Measurements from ENCODE around the gene UBE2L3. TPM values are rescaled to one million over a fixed set of nuclear protein-coding genes. Genes with fewer than 3 reads are reported as not detected.
"Not testable (repeated sequence)": the region's sequence is repeated elsewhere in the genome, so short reads cannot be mapped to it uniquely, and the experiment has no call there.

UBE2L3 gene
- total RNA-seq, 2 donors from 2014 or later: 56.8 to 78.7 TPM

DNA sequence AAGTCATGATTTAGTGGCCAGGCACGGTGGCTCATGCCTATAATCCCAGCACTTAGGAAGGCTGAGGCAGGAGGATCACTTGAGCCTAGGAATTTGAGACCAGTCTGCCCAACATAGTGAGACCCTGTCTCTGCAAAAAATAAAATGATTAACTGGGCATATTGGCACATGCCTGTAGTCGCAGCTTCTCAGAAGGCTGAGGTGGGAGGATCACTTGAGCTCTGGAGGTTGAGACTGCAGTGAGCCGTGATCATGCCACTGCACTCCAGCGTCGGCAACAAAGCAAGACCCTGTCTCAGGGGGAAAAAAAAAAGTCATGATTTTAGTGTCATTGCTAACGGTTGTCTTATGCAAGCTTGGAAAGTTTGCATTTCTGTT, 11.9 kb downstream of the UBE2L3 start:
- TF ChIP-seq, protein P1, sequence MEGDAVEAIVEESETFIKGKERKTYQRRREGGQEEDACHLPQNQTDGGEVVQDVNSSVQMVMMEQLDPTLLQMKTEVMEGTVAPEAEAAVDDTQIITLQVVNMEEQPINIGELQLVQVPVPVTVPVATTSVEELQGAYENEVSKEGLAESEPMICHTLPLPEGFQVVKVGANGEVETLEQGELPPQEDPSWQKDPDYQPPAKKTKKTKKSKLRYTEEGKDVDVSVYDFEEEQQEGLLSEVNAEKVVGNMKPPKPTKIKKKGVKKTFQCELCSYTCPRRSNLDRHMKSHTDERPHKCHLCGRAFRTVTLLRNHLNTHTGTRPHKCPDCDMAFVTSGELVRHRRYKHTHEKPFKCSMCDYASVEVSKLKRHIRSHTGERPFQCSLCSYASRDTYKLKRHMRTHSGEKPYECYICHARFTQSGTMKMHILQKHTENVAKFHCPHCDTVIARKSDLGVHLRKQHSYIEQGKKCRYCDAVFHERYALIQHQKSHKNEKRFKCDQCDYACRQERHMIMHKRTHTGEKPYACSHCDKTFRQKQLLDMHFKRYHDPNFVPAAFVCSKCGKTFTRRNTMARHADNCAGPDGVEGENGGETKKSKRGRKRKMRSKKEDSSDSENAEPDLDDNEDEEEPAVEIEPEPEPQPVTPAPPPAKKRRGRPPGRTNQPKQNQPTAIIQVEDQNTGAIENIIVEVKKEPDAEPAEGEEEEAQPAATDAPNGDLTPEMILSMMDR (IDR thresholded peaks at IDR 0.05): no peak
- Histone ChIP-seq H3K27ac (no peak overlapping the region), H3K4me3 (no peak overlapping the region), H3K36me3 (no peaks in the 10 kb centered on the region), H3K9me3 (no peaks in the 10 kb centered on the region), H3K9ac (ENCODE audit: low read depth in 2 of 2, low read length in 2 of 2) (no peak overlapping the region), H3K4me1 (peaks cover 15% of the 10 kb centered on the region), H3K27me3 (no peaks in the 10 kb centered on the region)
- DNase-seq: no peak
- intact Hi-C loops (cut with DNase I): no loop called here

DNA sequence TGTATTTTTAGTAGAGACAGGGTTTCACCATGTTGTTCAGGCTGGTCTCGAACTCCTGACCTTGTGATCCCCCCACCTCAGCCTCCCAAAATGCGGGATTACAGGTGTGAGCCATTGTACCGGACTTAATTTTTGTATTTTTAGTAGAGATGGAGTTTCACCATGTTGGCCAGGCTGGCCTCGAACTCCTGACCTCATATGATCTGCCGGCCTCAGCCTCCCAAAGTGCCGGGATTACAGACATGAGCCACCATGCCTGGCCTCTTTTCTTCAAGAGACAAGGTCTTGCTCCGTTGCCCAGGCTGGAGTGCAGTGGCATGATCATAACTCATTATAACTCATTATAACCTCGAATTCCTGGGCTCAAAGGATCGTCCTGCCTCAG, 13.1 kb downstream of the UBE2L3 start:
- H3K36me3 ChIP-seq; H3K9me3 ChIP-seq; H3K4me1 ChIP-seq; intact Hi-C loops (cut with DNase I); H3K27ac ChIP-seq; H3K9ac ChIP-seq (ENCODE audit: low read depth in 2 of 2, low read length in 2 of 2); H3K4me3 ChIP-seq; DNase-seq; H3K27me3 ChIP-seq: not testable (repeated sequence)

DNA sequence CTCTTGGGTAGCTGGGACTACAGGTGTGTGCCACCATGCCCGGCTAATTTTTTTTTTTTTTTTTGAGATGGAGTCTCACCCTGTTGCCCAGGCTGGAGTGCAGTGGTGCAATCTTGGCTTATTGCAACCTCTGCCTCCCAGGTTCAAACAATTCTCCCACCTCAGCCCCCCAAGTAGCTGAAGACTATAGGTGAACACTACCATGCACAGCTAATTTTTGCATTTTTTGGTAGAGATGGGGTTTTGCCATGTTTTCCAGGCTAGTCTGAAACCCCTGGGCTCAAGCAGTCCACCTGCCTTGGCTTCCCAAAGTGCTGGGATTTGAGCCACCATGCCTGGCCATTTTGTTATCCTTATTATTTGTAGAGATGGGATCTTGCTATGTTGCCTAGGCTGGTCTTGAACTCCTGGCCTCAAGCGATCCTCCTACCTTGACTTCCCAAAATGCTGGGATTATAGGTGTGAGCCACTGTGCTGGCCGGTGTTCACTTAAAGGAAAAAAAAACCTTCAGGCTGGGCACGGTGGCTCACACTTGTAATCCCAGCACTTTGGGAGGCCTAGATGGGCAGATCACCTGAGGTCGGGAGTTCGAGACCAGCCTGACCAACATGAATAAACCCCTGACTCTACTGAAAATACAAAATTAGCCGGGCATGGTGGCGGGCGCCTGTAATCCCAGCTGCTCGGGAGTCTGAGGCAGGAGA, 13.6 kb downstream of the UBE2L3 start:
- H3K4me1 ChIP-seq; DNase-seq; H3K36me3 ChIP-seq; intact Hi-C loops (cut with DNase I); H3K9ac ChIP-seq (ENCODE audit: low read depth in 2 of 2, low read length in 2 of 2); H3K27ac ChIP-seq; H3K27me3 ChIP-seq; H3K4me3 ChIP-seq; H3K9me3 ChIP-seq: not testable (repeated sequence)

DNA sequence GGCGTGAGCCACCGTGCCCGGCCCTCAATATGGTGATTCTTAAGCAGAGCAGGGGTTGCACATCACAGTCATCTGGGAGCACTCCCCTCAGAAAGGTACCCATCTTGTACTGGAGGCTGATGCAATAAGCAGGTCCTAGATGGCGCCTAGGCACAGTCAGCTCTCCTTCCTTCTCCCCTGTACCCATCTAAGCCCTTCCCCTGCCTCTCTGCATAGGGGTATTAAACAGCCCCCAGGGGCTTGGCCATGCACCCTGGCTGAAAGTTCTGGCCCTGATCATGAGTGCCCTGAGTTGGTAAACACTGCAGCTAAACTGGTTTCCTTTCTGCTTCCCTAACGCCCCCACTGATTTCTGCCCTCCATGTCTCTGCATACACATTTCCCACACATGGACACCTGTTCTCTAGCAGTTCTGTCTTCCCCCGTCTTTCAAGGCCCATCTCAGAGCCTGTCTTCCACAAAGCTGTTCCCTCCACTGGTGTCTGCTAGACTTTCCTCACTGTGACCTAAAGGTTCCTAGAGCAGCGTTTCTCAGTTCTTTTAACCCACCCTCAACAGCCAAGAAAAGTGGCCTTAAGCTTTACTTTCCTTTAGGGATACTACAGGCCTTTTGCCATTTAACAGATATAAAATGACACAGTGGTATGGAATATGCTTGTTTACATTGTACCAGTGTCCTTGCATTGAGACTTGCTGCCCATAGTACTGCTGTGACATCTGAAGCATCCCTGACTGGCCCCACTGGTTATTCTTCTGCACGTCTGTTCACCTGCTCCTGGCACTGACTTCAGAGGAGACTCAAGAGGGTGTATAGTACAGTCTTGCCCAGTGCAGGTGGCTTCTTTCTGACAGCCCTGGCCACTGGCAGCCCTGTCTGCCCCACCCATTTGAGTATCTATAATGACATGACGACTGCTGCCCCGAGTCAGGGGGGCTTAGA, 15.6 kb downstream of the UBE2L3 start:
- DNase-seq: no peak
- Histone ChIP-seq H3K4me3 (no peak overlapping the region), H3K36me3 (no peaks in the 10 kb centered on the region), H3K27me3 (no peaks in the 10 kb centered on the region), H3K27ac (no peak overlapping the region), H3K9ac (ENCODE audit: low read depth in 2 of 2, low read length in 2 of 2) (no peak overlapping the region), H3K9me3 (no peaks in the 10 kb centered on the region), H3K4me1 (peaks cover 7% of the 10 kb centered on the region)
- TF ChIP-seq, protein P1 (IDR thresholded peaks at IDR 0.05): no peak
- intact Hi-C loops (cut with DNase I): no loop called here

- TF ChIP-seq, protein P1 (IDR thresholded peaks at IDR 0.05): no peak
- H3K27ac ChIP-seq: no peak overlapping the region
- no peak overlapping the region for H3K9ac ChIP-seq (ENCODE audit: low read depth in 2 of 2, low read length in 2 of 2)
- H3K4me3 ChIP-seq: no peak overlapping the region
- DNase-seq: no peak
- intact Hi-C loops (cut with DNase I): no loop called here
- H3K4me1 ChIP-seq: no peaks in the 10 kb centered on the region
- H3K36me3 ChIP-seq: no peaks in the 10 kb centered on the region
- no peaks in the 10 kb centered on the region for H3K9me3 ChIP-seq
- H3K27me3 ChIP-seq: no peaks in the 10 kb centered on the region
Measured at GRCh38 chr22:21585389-21585788, 17.9 kb downstream of the UBE2L3 start.

GRCh38 chr22:21587803-21588611, 20.5 kb downstream of the UBE2L3 start:
- Histone ChIP-seq H3K9ac (ENCODE audit: low read depth in 2 of 2, low read length in 2 of 2) (no peak overlapping the region), H3K4me3 (no peak overlapping the region), H3K36me3 (no peaks in the 10 kb centered on the region), H3K9me3 (no peaks in the 10 kb centered on the region), H3K27ac (no peak overlapping the region), H3K4me1 (no peaks in the 10 kb centered on the region), H3K27me3 (no peaks in the 10 kb centered on the region)
- intact Hi-C loops (cut with DNase I): no loop called here
- TF ChIP-seq, protein P1 (IDR thresholded peaks at IDR 0.05): no peak
- no peak for DNase-seq

All from colonic mucosa (tissue), 4 donors.